ENCODE measurements around the gene POU6F2. TPM values are rescaled to one million over a fixed set of nuclear protein-coding genes. Genes with fewer than 3 reads are reported as not detected.

POU6F2 gene
- total and polyA plus RNA-seq, 2 donors (not counting 1 experiment from before 2014, with no cell fraction given), result 0.47 TPM; not detected in 1

DNA sequence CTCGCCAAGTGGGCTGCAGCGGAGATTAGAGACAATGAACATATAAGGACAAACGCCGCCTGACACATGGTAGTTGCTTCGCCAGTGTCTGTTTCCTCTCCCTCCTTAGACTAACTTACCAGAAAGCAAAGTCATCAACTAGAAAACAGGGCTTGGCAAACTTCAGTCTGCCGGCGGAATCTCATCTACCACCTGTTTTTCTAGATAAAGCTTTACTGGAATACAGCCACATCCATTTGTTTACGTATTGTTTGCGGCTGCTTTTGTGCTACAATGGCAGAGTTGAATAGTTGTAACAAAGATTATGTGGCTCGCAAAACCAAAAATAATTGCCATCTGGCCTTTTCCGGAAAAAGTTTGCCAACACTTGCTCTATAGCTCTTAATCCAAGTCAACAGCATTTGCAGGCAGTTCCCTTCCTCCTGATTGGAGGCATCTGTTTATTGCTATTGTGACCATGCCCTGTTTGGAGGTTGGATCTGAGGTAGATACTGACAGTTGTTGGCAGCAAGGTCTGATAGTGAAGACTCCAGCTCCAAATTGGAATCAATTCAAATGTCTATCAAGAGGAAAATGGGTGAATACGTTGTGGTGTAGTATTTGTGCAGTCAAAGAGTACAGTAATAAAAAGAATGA is 260.6 kb downstream of the POU6F2 start:
- ATAC-seq (ENCODE audit: low read depth) (no peak), DNase-seq (no peak)
- Histone ChIP-seq H4K20me1 (ENCODE audit: control insufficient read depth, insufficient read depth, low read length, poor library complexity, severe bottlenecking) (no peaks in the 10 kb centered on the region), H2AFZ (ENCODE audit: insufficient read depth, low read depth, low read length, poor library complexity, severe bottlenecking) (no peak overlapping the region), H3K9ac (ENCODE audit: low read length) (no peak overlapping the region), H3K4me1 (ENCODE audit: control insufficient read depth in 2 of 2, insufficient read depth in 2 of 2, low read length in 2 of 2) (no peaks in the 10 kb centered on the region), H3K27me3 (replicated peaks in 1 of 4; ENCODE audit: control extremely low read depth in 1 of 4, control insufficient read depth in 3 of 4, insufficient read depth in 4 of 4, low read length in 3 of 4) (peaks cover 0 to 2% (median 0%) of the 10 kb centered on the region in 4 experiments), H3K27ac (ENCODE audit: low read length in 2 of 2) (no peak overlapping the region), H3K9me3 (ENCODE audit: control extremely low read depth in 1 of 3, control insufficient read depth in 2 of 3, insufficient read depth in 1 of 3, low read length in 2 of 3) (no peaks in the 10 kb centered on the region), H3K79me2 (ENCODE audit: control insufficient read depth, insufficient read depth, low read length) (no peaks in the 10 kb centered on the region), H3K4me2 (replicated peaks; ENCODE audit: low read depth, low read length, poor library complexity, severe bottlenecking) (no peak overlapping the region), H3K4me3 (ENCODE audit: control extremely low read depth in 1 of 5, extremely low read depth in 1 of 5, insufficient read depth in 1 of 5, low read depth in 2 of 5, low read length in 4 of 5) (no peak overlapping the region), H3K36me3 (replicated peaks in 1 of 2; ENCODE audit: control extremely low read depth in 1 of 2, control insufficient read depth in 1 of 2, extremely low read depth in 1 of 2, insufficient read depth in 2 of 2, low read length in 1 of 2) (no peaks in the 10 kb centered on the region)
- 91% methylated on average over 6 of the region's 12 CpGs for WGBS (ENCODE audit: insufficient coverage)
- peaks cover 5% of the 10 kb centered on the region for H3K27me3 Mint-ChIP-seq
- H3K9me3 Mint-ChIP-seq (ENCODE audit: insufficient read depth), result no peaks in the 10 kb centered on the region
- TF ChIP-seq EZH2 (IDR thresholded peaks at IDR 0.05; ENCODE audit: borderline replicate concordance, insufficient read depth, low read depth, low read length, poor library complexity, severe bottlenecking) (no peak), CTCF (IDR thresholded peaks at IDR 0.05) (no peak)
- H3K4me1 Mint-ChIP-seq, result no peaks in the 10 kb centered on the region
- ChIA-PET CTCF (no interaction called here), POLR2A (no interaction called here)
- intact Hi-C loops (cut with micrococcal nuclease), result no loop called here
- no peak overlapping the region for H3K27ac Mint-ChIP-seq
- H3K4me3 Mint-ChIP-seq, result no peak overlapping the region

DNA sequence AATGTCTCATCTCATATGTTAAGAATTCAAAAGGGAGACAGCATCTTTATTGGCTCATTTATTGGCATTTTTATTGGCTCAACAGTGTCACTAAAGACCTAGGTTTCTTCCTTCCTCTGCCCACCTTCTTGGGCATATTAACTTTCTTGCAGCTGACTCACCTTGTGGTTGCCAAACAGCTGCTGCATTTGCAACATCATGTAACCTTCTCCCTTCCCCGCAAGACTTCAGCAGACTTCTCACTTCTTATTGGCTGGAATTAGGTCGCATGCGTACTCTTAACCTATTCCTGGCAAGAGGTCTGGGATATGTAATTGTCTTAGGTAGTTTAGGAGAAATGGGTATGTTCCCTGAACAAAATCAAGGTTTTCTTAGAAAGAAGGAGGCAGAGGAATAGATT is 263.2 kb downstream of the POU6F2 start:
- no peaks in the 10 kb centered on the region for H3K27me3 ChIP-seq (replicated peaks in 1 of 4; ENCODE audit: control extremely low read depth in 1 of 4, control insufficient read depth in 3 of 4, insufficient read depth in 4 of 4, low read length in 3 of 4)
- CTCF ChIA-PET, result no interaction called here

More for the DNA sequence above, 263.2 kb downstream of the POU6F2 start:
- Histone ChIP-seq H4K20me1 (ENCODE audit: control insufficient read depth, insufficient read depth, low read length, poor library complexity, severe bottlenecking) (no peaks in the 10 kb centered on the region), H3K4me2 (replicated peaks; ENCODE audit: low read depth, low read length, poor library complexity, severe bottlenecking) (no peak overlapping the region), H3K36me3 (replicated peaks in 1 of 2; ENCODE audit: control extremely low read depth in 1 of 2, control insufficient read depth in 1 of 2, extremely low read depth in 1 of 2, insufficient read depth in 2 of 2, low read length in 1 of 2) (no peaks in the 10 kb centered on the region), H3K4me3 (ENCODE audit: control extremely low read depth in 1 of 5, extremely low read depth in 1 of 5, insufficient read depth in 1 of 5, low read depth in 2 of 5, low read length in 4 of 5) (no peak overlapping the region), H2AFZ (ENCODE audit: insufficient read depth, low read depth, low read length, poor library complexity, severe bottlenecking) (no peak overlapping the region), H3K9ac (ENCODE audit: low read length) (no peak overlapping the region), H3K9me3 (ENCODE audit: control extremely low read depth in 1 of 3, control insufficient read depth in 2 of 3, insufficient read depth in 1 of 3, low read length in 2 of 3) (no peaks in the 10 kb centered on the region), H3K4me1 (ENCODE audit: control insufficient read depth in 2 of 2, insufficient read depth in 2 of 2, low read length in 2 of 2) (no peaks in the 10 kb centered on the region), H3K79me2 (ENCODE audit: control insufficient read depth, insufficient read depth, low read length) (no peaks in the 10 kb centered on the region), H3K27ac (ENCODE audit: low read length in 2 of 2) (no peak overlapping the region)
- WGBS (ENCODE audit: insufficient coverage), result no CpG with 5 or more reads among the region's 3 CpGs
- Mint-ChIP-seq H3K27ac (no peak overlapping the region), H3K9me3 (ENCODE audit: insufficient read depth) (no peaks in the 10 kb centered on the region), H3K4me3 (no peak overlapping the region), H3K27me3 (peaks cover 5% of the 10 kb centered on the region), H3K4me1 (no peaks in the 10 kb centered on the region)
- POLR2A ChIA-PET, result no interaction called here
- intact Hi-C loops (cut with micrococcal nuclease), result no loop called here
- DNase-seq (no peak), ATAC-seq (ENCODE audit: low read depth) (no peak)
- TF ChIP-seq EZH2 (IDR thresholded peaks at IDR 0.05; ENCODE audit: borderline replicate concordance, insufficient read depth, low read depth, low read length, poor library complexity, severe bottlenecking) (no peak), CTCF (IDR thresholded peaks at IDR 0.05) (no peak)
